ENCODE data around the gene TCHP. TPM values are rescaled to one million over a fixed set of nuclear protein-coding genes. Genes with fewer than 3 reads are reported as not detected.

TCHP gene
- total and polyA plus RNA-seq, 2 of the 13 experiments (the other 11 are each of a cell fraction or from before 2014, with no cell fraction given): 6.7 to 12.2 TPM

DNA sequence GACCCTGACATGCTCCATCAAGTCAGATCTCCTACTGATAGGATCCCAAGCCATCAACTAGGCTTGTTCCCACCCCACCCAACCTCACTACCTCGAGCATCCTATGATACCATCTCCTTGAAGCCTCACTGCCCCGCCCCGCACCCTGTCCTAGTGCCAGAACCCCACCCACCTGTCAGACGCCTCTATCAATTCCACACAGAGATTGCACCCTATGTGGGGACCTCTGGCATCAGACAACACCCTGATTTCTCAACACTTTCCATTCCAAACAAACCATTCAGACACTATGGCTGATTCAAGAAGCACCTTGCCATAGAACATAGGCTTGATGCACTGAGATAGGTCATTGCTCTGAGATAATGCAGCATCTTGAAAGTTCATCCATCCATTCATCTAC, 16.6 kb upstream of the TCHP start:
- Histone ChIP-seq H3K9ac (ENCODE audit: insufficient read depth, low read depth, low read length) (no peak overlapping the region), H3K9me3 (ENCODE audit: low read length) (no peaks in the 10 kb centered on the region), H3K79me2 (ENCODE audit: insufficient read depth, low read length) (peaks cover 7% of the 10 kb centered on the region), H3K4me1 (ENCODE audit: insufficient read depth, low read length) (peaks cover 41% of the 10 kb centered on the region), H3K27ac (ENCODE audit: extremely low read length, insufficient read depth, low read length) (no peak overlapping the region), H3K4me3 (replicated peaks in 1 of 3; ENCODE audit: insufficient read depth in 1 of 3, low read depth in 2 of 3, low read length in 3 of 3) (no peak overlapping the region), H3K27me3 (ENCODE audit: control insufficient read depth in 1 of 2, insufficient read depth in 2 of 2, low read length in 2 of 2) (peaks cover 0 to 9% of the 10 kb centered on the region in 2 experiments; a peak in 2 of 5 replicates), H2AFZ (ENCODE audit: low read length) (no peak overlapping the region), H3K4me2 (ENCODE audit: low read depth, low read length) (no peak overlapping the region), H3K36me3 (replicated peaks in 1 of 2; ENCODE audit: control insufficient read depth in 1 of 2, insufficient read depth in 2 of 2, low read length in 2 of 2) (no peaks in the 10 kb centered on the region), H4K20me1 (ENCODE audit: insufficient read depth, low read length) (no peaks in the 10 kb centered on the region)
- ChIA-PET POLR2A (no interaction called here), CTCF (ENCODE audit: low intra/inter-chr PET ratio, low total read pairs) (no interaction called here)
- TF ChIP-seq, protein P1, sequence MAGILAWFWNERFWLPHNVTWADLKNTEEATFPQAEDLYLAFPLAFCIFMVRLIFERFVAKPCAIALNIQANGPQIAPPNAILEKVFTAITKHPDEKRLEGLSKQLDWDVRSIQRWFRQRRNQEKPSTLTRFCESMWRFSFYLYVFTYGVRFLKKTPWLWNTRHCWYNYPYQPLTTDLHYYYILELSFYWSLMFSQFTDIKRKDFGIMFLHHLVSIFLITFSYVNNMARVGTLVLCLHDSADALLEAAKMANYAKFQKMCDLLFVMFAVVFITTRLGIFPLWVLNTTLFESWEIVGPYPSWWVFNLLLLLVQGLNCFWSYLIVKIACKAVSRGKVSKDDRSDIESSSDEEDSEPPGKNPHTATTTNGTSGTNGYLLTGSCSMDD (CRISPR knock-in tag; IDR thresholded peaks at IDR 0.05): no peak
- TF ChIP-seq NR3C1 (CRISPR knock-in tag; IDR thresholded peaks at IDR 0.05) (no peak), TARDBP (CRISPR knock-in tag; IDR thresholded peaks at IDR 0.05) (no peak), PCBP1 (IDR thresholded peaks at IDR 0.05; ENCODE audit: borderline replicate concordance, low read depth, low read length) (no peak), ZNF225 (CRISPR knock-in tag; IDR thresholded peaks at IDR 0.05) (no peak)
- TF ChIP-seq, protein P2, sequence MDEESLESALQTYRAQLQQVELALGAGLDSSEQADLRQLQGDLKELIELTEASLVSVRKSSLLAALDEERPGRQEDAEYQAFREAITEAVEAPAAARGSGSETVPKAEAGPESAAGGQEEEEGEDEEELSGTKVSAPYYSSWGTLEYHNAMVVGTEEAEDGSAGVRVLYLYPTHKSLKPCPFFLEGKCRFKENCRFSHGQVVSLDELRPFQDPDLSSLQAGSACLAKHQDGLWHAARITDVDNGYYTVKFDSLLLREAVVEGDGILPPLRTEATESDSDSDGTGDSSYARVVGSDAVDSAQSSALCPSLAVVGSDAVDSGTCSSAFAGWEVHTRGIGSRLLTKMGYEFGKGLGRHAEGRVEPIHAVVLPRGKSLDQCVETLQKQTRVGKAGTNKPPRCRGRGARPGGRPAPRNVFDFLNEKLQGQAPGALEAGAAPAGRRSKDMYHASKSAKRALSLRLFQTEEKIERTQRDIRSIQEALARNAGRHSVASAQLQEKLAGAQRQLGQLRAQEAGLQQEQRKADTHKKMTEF (CRISPR knock-in tag; IDR thresholded peaks at IDR 0.05): no peak
- WGBS (ENCODE audit: low lambda C conversion rate): 7% methylated on average over 2 of the region's 4 CpGs
- BruUV-seq (replicated peaks): no TSS peak
- DNase-seq (ENCODE audit: low spot score): no peak
- no peak for FAIRE-seq
- no peak for ATAC-seq
- intact Hi-C loops (cut with micrococcal nuclease; ENCODE audit: unreplicated experiment): no loop called here
- in situ Hi-C loops (cut with HindIII; ENCODE audit: extremely low pct_ligation_motif_present, low pct_unique_long_range_greater_than_20kb): loop anchor here (5.0 kb wide), 1 partner anchor 36 kb away; no protein-coding TSS in a partner anchor

DNA sequence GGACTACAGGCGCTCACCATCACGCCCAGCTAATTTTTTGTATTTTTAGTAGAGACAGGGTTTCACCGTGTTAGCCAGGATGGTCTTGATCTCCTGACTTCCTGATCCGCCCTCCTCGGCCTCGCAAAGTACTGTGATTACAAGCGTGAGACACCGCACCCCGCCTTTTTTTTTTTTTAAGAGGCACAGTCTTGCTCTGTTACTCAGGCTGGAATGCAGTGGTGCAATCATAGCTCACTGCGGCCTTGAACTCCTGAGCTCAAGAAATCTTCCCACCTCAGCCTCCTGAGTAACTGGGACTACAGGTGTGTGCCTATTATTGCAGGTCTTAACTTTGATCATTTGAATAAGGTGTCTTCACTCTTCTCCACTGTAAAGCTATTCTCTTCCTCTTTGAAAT, 14.5 kb upstream of the TCHP start:
- DNase-seq (ENCODE audit: low spot score) (no peak), FAIRE-seq (no peak), ATAC-seq (no peak)
- H3K36me3 ChIP-seq (replicated peaks in 1 of 2; ENCODE audit: control insufficient read depth in 1 of 2, insufficient read depth in 2 of 2, low read length in 2 of 2): no peaks in the 10 kb centered on the region
- H2AFZ ChIP-seq (ENCODE audit: low read length): no peak overlapping the region
- ChIA-PET CTCF (ENCODE audit: low intra/inter-chr PET ratio, low total read pairs) (no interaction called here), POLR2A (no interaction called here)
- no peaks in the 10 kb centered on the region for H3K9me3 ChIP-seq (ENCODE audit: low read length)
- no peaks in the 10 kb centered on the region for H3K79me2 ChIP-seq (ENCODE audit: insufficient read depth, low read length)
- BruUV-seq (replicated peaks): no TSS peak
- no peaks in the 10 kb centered on the region for H4K20me1 ChIP-seq (ENCODE audit: insufficient read depth, low read length)
- in situ Hi-C loops (cut with HindIII; ENCODE audit: extremely low pct_ligation_motif_present, low pct_unique_long_range_greater_than_20kb): no loop called here
- H3K4me1 ChIP-seq (ENCODE audit: insufficient read depth, low read length): peaks cover 38% of the 10 kb centered on the region
- intact Hi-C loops (cut with micrococcal nuclease; ENCODE audit: unreplicated experiment): no loop called here
- H3K27ac ChIP-seq (ENCODE audit: extremely low read length, insufficient read depth, low read length): no peak overlapping the region
- H3K27me3 ChIP-seq (ENCODE audit: control insufficient read depth in 1 of 2, insufficient read depth in 2 of 2, low read length in 2 of 2): peaks cover 0 to 9% of the 10 kb centered on the region in 2 experiments; a peak in 2 of 5 replicates
- H3K4me2 ChIP-seq (ENCODE audit: low read depth, low read length): peak overlapping the region; percentile 36
- no peak overlapping the region for H3K9ac ChIP-seq (ENCODE audit: insufficient read depth, low read depth, low read length)
- no peak overlapping the region for H3K4me3 ChIP-seq (replicated peaks in 1 of 3; ENCODE audit: insufficient read depth in 1 of 3, low read depth in 2 of 3, low read length in 3 of 3)
- 14% methylated on average over 10 of the region's 10 CpGs for WGBS (ENCODE audit: low lambda C conversion rate)
- peak; percentile 59 for TF ChIP-seq TEAD3 (CRISPR knock-in tag; optimal IDR thresholded peaks at IDR 0.05; ENCODE audit: borderline replicate concordance)
- no peak for TF ChIP-seq TBX3 (IDR thresholded peaks at IDR 0.05; ENCODE audit: borderline replicate concordance)
- TF ChIP-seq, protein P3, sequence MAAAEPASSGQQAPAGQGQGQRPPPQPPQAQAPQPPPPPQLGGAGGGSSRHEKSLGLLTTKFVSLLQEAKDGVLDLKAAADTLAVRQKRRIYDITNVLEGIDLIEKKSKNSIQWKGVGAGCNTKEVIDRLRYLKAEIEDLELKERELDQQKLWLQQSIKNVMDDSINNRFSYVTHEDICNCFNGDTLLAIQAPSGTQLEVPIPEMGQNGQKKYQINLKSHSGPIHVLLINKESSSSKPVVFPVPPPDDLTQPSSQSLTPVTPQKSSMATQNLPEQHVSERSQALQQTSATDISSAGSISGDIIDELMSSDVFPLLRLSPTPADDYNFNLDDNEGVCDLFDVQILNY (CRISPR knock-in tag; conservative IDR thresholded peaks at IDR 0.05): no peak
- TF ChIP-seq, protein P4, sequence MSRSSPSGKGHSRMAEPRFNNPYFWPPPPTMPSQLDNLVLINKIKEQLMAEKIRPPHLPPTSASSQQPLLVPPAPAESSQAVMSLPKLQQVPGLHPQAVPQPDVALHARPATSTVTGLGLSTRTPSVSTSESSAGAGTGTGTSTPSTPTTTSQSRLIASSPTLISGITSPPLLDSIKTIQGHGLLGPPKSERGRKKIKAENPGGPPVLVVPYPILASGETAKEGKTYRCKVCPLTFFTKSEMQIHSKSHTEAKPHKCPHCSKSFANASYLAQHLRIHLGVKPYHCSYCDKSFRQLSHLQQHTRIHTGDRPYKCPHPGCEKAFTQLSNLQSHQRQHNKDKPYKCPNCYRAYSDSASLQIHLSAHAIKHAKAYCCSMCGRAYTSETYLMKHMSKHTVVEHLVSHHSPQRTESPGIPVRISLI (CRISPR knock-in tag; IDR thresholded peaks at IDR 0.05; ENCODE audit: borderline replicate concordance): peak; percentile 31; the same call in 1 of the 2 replicates
- TF ChIP-seq RXRA (CRISPR knock-in tag; IDR thresholded peaks at IDR 0.05): no peak
- TF ChIP-seq ZNF782 (CRISPR knock-in tag; IDR thresholded peaks at IDR 0.05; ENCODE audit: borderline replicate concordance): no peak
- no peak for TF ChIP-seq TARDBP (CRISPR knock-in tag; IDR thresholded peaks at IDR 0.05)
- TF ChIP-seq HOXD1 (CRISPR knock-in tag; IDR thresholded peaks at IDR 0.05): no peak
- TF ChIP-seq SUZ12 (IDR thresholded peaks at IDR 0.05; ENCODE audit: low read depth, low read length): no peak
- peak; percentile 37; the same call in 1 of the 2 replicates for TF ChIP-seq CEBPB (IDR thresholded peaks at IDR 0.05; ENCODE audit: borderline replicate concordance, low read depth, low read length)
- no peak for TF ChIP-seq JUNB (CRISPR knock-in tag; IDR thresholded peaks at IDR 0.05; ENCODE audit: borderline replicate concordance)

All from HepG2 (cell line).